HG03457 (cell line): Measurements from ENCODE around the gene IDE.
"Not testable (repeated sequence)": the region's sequence is repeated elsewhere in the genome, so short reads cannot be mapped to it uniquely, and the experiment has no call there.

Experiments used
- ATAC-seq: cut with Tn5 transposase; IDR thresholded peaks from one replicate; pipeline ENCODE4 v1.9.1; 2021; ENCODE audit warnings: moderate number of reproducible peaks; ENCODE audit not compliant: unreplicated experiment

The IDE gene

DNA sequence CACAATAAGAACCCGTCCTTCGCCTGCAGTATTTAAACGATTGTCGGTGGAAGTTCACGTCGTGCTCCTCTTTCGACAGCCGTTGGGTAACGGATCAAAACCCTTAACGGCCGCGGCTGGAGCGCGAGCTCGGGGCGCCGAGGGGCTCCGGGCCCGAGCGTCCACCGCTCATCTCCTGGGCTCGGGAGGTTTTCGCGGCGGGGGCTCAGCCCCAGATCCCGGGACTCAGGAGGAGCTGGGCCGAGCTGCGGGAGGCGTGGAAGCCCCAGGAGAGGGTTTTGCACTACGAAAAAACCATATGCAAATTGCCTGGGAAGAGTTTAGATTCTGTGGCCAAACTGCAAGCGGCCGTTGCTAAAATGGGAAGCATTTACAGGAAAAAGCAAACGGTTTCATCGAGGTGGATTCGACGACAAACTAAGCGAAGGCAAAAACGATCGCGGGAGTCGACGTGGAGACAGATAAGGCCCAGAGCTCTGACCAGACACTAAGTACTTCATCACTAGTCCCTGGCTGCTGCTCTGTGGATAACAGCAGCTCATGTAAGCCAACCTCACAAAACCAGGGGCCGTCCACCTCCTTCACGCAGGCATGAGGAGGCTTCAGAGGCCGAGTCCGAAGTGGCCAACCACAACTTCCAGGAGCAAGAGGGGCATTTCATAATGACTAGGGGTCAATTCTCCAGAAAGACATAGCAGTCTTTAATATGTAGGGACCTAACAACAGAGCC, 153.2 kb downstream of the IDE start:
- no peak for ATAC-seq

DNA sequence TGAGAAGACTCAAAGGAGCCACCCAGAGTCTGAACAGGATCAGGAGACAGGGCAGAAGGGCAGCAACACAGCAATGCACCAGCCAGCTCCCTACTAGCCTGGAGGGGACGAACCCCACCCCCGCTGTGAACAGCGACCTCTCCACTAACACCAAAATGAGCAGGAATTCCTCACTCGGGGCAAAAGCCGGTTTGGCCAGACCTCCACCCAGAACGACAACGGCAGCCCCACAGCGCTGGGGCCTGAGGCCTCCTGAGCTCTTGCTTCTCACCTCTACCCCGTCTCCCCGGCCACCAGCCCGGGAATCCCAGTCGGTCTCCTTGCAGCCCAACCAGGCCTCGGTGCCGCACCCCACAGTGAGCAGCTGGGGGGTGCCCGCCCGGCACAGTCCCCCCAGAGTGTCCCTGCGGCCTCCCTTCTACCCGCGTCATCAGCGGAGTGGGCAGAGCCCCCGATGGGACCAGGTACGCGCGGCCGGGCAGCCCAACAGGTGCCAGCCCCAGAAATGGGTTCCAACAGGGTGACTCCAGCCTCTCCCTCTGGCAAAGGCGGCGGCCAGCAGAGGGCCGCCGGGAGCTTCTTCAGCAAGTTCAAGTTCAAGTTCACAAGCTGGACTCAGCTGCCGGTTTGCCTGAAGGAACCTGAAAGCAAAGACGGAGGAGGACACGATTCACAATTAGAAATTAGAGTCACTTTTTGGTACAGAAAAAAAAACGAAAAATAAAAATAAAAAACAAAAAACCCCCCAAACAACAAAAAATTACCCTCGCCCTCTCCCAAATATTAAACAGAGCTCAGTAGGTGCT, 153.9 kb downstream of the IDE start:
- no peak for ATAC-seq

DNA sequence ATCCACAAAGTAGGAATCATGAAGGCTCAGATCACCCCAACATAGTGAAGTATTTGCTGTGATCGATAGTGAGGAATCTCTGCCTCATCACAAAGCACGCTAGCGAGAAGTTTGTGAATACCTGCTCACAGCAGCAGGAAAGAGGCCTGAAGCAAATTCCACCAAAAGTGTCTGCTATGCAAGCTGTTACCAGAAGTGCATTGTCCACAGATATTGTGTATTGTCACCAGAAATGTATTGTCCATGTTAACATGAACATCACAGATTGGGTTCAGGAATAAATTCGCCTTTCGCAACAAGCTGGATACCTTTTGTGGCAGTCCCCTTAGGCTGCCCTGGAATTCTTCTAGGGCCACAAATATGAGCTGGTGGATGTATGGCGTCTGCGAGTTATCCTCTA, 155.0 kb downstream of the IDE start:
- no peak for ATAC-seq

DNA sequence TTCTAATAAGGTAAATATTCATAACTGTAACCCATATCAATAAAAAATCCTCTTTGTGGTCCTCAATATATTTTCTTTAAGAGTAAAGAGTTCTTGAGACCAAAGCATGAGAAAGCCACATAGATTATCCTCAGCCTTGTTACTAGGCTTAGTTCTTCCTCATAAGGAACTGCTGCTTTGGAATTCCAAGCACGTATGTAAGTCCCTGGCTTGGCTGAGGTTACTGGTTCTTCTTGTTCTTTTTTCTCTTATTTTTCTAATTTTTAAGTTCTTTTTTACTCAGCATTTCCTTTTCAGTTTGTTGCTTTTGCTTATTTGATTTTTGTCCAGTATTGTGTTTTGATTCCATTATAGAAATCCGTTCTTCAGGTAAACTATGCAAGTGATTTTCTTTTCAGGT, 155.7 kb downstream of the IDE start:
- no peak for ATAC-seq

DNA sequence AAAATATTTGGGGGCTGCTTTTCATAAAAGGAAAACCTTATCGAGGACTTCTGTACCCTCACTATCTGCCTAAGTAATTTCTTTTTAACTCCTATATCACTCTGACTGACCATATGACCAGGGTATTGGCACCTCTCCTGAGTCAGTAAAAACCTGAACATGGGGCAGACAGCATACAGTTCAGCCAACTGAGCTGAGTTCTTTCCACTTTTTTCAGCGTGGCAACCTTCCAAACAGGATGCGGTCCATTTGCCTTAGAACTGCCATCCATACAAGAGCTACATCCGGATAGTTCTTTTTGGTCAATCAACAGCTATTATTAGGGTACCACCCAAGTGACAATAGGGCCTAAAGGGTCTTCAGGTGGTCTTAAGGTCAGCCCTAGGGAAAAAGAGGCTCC, 160.4 kb downstream of the IDE start:
- ATAC-seq: no peak

DNA sequence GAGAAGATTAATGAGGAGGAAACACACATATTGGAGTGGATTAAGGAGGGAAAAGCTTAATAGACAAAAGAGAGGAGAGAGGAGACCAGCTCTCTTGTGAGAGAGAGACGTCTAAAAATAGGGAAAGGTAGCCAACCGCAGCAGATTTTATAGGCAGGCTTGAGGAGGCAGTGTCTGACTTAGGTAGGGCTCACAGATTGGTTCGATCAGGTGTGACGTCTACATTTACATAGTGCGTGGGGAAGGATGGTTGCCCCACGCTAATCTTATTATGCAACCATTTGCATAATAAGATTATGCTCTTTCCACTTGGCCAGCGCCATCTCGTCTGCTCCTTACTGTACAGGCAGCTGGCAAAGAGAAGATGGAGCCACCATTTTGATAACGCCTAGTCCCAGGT, 160.9 kb downstream of the IDE start:
- ATAC-seq: no peak

DNA sequence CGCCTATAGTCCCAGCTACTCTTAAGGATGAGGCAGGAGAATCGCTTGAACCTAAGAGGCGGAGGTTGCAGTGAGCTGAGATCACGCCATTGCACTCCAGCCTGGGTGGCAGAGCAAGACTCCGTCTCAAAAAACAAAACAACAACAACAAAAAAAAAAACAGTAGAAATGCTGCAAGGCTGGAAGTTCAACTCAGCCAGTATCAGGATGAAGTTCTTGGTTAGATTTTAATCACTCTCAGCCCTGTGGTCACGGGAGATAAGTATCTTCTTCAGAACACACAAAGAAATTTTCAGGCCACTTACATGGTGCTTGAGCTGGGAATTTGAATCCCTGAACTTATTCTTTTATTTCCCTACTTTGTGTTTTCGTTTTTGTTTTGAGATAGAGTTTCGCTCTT, 162.5 kb downstream of the IDE start:
- no peak for ATAC-seq

DNA sequence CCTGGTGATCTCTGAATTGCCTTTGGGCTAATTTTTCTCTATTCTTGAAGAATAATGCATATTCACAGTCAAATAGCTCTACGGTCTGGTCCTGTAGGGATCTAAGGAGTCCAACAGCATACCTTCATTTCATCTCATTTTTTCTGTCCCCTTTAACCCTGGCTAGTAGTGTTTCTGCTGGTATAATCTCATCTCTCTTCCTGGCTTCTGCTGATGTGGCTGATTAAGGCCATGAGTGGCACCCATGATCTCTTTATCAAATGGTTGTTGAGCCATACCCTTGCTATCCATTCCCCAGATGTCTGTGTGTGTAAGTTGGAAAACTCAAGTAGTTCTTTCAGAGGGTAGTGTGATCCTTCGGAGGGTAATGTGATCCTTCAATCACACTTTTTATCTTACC, 163.4 kb downstream of the IDE start:
- ATAC-seq: no peak

DNA sequence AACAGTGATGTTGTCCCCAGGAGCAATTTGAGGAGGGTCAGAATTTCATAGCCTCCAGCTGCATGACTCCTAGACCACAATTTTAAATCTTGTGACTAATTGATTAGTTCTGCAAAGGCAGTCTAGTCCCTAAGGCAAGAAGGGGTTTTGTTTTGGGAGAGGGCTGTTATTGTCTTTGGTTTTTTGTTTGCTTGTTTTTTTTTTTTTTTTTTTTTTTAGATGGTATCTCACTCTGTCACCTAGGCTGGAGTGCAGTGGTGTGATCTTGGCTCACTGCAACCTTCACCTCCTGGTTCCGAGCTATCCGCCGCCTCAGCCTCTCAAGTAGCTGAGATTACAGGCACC, 165.9 kb downstream of the IDE start:
- ATAC-seq: no peak

DNA sequence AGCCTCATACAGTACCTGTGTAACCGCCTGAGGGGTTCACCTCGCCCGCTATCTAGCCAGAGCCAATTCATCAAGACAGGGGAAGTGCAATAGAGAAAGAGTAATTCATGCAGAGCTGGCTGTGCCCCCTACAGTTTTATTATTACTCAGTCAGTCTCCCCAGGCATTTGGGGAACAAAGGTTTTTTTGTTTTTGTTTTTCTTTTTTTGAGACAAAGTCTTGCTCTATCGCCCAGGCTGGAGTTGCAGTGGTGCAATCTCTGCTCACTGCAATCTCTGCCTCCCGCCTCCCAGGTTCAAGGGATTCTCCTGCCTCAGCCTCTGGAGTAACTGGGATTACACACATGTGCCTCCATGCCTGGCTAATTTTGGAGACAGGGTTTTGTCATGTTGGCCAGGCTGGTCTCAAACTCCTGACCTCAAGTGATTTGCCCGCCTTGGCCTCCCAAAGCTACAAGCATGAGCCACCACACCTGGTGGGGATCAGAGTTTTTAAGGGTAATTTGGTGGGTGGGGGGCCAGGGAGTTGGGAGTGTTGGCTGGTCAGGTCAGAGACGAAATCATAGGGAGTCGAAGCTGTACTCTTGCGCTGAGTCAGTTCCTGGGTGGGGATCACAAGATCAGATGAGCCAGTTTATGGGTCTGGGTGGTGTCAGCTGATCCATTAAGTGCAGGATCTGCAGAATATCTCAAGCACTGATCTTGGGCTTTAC, 166.4 kb downstream of the IDE start:
- no peak for ATAC-seq

DNA sequence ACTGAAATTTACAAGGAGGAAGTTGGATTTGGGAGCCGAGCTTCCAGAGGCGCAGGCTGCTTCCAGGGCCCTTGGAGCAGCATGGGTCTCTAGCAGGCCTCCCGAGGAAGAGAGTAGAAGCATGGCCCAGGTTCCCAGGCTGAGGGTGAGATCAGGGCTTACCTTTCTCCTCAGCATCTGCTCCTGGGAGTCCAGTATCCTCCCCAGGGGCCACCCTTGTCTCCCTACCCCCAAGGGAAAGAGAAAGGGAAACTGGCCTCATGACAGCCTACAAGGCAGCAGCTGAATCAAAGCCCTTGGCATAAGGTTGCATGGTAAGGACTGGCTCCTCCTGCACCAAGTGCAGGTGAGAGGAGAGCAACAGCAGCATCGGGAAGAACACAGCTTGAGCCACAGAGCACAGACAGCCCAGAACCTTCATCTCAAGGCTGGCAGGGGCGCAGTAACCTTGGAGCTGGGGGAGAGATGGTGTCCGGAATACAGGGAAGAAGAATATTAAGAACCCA, 168.4 kb downstream of the IDE start:
- ATAC-seq: no peak

DNA sequence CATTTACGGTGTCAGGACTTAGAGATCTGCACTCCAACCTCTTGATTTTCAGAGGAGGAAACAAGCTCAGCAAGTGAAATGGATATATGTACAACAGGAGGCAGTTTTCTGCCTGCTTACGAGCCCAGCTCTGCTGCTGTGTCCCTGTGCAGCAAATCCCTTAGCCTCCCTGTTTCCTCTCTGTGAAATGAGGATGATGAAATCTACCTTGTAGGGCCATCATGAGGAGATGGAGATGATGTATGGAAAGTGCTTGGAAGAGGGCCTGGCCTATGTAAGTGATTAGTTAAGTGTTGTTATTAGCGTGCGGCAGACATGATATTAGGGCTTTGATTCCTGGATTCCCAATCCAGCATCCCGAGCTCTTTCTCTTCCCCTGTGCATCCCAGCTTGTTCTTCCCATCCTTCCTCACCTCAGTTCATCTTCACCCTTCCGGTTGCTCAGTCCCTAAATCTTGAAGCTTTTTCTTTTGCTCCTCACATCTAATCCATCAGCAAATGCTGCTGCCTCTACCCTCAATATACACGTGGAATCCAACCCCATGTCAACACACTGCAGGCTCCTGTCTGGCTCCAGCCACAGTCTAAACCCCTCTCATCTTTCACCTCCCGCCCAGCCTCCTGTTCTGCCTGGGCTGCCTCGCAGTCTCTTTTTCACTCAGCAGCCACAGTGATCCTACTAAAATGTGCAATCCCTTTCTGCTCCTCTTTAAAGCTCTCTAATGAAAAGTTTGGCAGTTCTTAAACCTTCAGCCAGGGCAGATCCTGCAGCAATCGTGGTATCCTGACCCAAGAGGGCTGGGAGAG, 169.1 kb downstream of the IDE start:
- no peak for ATAC-seq

DNA sequence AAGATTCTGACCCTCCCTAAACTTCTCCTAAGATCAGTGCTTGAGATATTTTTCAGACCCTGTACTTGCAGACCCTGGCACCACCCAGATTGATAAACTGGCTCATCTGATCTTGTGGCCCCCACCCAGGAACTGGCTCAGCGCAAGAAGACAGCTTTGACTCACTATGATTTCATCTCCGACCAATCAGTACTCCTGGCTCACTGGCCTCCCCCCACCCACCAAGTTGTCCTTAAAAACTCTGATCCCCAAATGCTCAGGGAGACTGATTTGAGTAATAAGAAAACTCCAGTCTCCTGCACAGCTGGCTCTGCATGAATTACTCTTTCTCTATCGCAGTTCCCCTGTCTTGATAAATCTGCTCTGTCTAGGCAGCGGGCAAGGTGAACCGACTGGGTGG, 171.7 kb downstream of the IDE start:
- not testable (repeated sequence) for ATAC-seq
